ENCODE results near the gene TRIM7. TPM values are rescaled to one million over a fixed set of nuclear protein-coding genes. Genes with fewer than 3 reads are reported as not detected.
"Not testable (repeated sequence)": the region's sequence is repeated elsewhere in the genome, so short reads cannot be mapped to it uniquely, and the experiment has no call there.

Gene TRIM7
- total and polyA plus RNA-seq, 2 donors (not counting 1 experiment from before 2014, with no cell fraction given) = 1.7 to 7.4 TPM

DNA sequence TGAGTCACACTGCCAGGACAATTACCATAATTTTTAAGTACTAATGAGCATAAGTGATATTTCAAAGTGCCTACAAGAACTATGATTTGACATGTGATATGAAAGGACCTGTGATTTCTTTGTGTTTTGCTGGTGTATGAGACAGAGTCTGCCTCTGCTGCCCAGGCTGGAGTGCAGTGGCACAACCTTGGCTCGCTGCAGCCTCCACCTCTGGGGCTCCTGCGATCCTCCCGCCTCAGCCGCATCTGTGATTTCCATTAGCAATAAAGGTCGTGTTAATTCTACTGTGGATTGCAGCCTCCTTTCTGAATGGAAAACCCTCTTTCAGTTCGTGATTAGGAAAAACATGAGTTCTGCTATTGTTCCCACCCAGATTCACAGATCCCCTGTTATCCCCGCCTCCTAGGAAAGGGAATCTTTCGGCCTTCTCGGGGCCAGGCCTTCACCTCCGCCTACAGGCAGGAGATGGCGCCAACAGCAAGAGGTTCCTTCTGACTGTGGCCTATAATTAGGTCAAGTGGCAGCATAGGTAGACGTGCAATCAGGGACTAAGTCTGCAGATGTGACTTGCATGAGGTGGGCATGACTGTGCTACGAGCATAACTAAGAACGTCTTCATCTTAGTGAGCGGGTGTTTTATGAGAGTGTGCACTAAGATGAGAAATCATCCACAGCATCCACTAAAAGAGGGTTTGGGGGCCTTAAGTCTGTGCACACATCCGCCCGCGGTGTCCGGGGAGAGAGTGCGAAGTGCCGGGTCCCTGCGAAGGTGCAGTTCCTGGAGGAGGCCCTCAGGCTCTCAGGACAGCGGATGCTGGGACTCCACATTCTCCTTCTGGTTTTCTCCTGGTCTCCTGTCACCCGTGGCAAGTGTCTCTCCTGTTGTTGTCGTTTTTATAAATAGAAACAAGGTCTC is 23.1 kb downstream of the TRIM7 start:
- peak; percentile 74 for ATAC-seq (ENCODE audit: low read depth)
- Histone ChIP-seq H3K27me3 (replicated peaks in 1 of 4; ENCODE audit: control extremely low read depth in 1 of 4, control insufficient read depth in 3 of 4, insufficient read depth in 4 of 4, low read length in 3 of 4) (no peaks in the 10 kb centered on the region), H3K27ac (ENCODE audit: low read length in 2 of 2) (no peak overlapping the region), H4K20me1 (ENCODE audit: control insufficient read depth, insufficient read depth, low read length, poor library complexity, severe bottlenecking) (no peaks in the 10 kb centered on the region), H3K4me1 (ENCODE audit: control insufficient read depth in 2 of 2, insufficient read depth in 2 of 2, low read length in 2 of 2) (peaks cover 8 to 33% of the 10 kb centered on the region in 2 donors), H3K9me3 (ENCODE audit: control extremely low read depth in 1 of 3, control insufficient read depth in 2 of 3, insufficient read depth in 1 of 3, low read length in 2 of 3) (peaks cover 0 to 10% (median 0%) of the 10 kb centered on the region in 3 donors), H2AFZ (ENCODE audit: insufficient read depth, low read depth, low read length, poor library complexity, severe bottlenecking) (peak overlapping the region; percentile 0), H3K4me2 (replicated peaks; ENCODE audit: low read depth, low read length, poor library complexity, severe bottlenecking) (peak overlapping the region; percentile 3), H3K4me3 (ENCODE audit: control extremely low read depth in 1 of 5, extremely low read depth in 1 of 5, insufficient read depth in 1 of 5, low read depth in 2 of 5, low read length in 4 of 5) (no peak overlapping the region), H3K79me2 (ENCODE audit: control insufficient read depth, insufficient read depth, low read length) (no peaks in the 10 kb centered on the region), H3K36me3 (replicated peaks in 1 of 2; ENCODE audit: control extremely low read depth in 1 of 2, control insufficient read depth in 1 of 2, extremely low read depth in 1 of 2, insufficient read depth in 2 of 2, low read length in 1 of 2) (no peaks in the 10 kb centered on the region), H3K9ac (ENCODE audit: low read length) (no peak overlapping the region)
- intact Hi-C loops (cut with micrococcal nuclease) = no loop called here
- TF ChIP-seq, protein P1, sequence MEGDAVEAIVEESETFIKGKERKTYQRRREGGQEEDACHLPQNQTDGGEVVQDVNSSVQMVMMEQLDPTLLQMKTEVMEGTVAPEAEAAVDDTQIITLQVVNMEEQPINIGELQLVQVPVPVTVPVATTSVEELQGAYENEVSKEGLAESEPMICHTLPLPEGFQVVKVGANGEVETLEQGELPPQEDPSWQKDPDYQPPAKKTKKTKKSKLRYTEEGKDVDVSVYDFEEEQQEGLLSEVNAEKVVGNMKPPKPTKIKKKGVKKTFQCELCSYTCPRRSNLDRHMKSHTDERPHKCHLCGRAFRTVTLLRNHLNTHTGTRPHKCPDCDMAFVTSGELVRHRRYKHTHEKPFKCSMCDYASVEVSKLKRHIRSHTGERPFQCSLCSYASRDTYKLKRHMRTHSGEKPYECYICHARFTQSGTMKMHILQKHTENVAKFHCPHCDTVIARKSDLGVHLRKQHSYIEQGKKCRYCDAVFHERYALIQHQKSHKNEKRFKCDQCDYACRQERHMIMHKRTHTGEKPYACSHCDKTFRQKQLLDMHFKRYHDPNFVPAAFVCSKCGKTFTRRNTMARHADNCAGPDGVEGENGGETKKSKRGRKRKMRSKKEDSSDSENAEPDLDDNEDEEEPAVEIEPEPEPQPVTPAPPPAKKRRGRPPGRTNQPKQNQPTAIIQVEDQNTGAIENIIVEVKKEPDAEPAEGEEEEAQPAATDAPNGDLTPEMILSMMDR (IDR thresholded peaks at IDR 0.05) = peak; percentile 81
- TF ChIP-seq EZH2 (IDR thresholded peaks at IDR 0.05; ENCODE audit: borderline replicate concordance, insufficient read depth, low read depth, low read length, poor library complexity, severe bottlenecking) = no peak
- 54% methylated on average over 22 of the region's 25 CpGs for WGBS (ENCODE audit: insufficient coverage)
- POLR2A ChIA-PET = no interaction called here
- peak overlapping the region; percentile 71 for H3K4me3 Mint-ChIP-seq
- H3K4me1 Mint-ChIP-seq = peaks cover 31% of the 10 kb centered on the region
- no peaks in the 10 kb centered on the region for H3K9me3 Mint-ChIP-seq (ENCODE audit: insufficient read depth)
- DNase-seq = peak; percentile 85
- peak overlapping the region; percentile 70 for H3K27ac Mint-ChIP-seq
- H3K27me3 Mint-ChIP-seq = no peaks in the 10 kb centered on the region
- CTCF ChIA-PET = interaction anchor here (0.8 to 4.1 kb wide), 3 partner anchors 9 to 25 kb away, joined by 3 to 18 read pairs (median 8); no protein-coding TSS in a partner anchor

DNA sequence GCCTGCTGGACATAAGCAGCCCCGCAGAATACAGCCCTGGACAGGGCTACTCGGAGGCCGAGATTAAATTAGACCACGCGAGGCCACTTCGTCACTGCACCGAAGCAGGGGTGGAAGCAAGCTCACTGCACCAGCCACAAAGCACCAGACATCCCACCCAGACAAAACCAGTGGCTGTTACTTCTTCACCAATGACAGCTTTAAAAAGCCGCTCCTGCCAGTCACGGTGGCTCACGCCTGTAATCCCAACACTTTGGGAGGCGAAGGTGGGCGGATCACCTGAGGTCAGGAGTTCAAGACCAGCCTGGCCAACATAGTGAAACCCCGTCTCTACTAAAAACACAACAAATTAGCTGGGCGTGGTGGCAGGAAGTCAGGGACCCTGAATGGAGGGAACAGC is 27.4 kb downstream of the TRIM7 start:
- H3K27me3 Mint-ChIP-seq; ATAC-seq (ENCODE audit: low read depth); H2AFZ ChIP-seq (ENCODE audit: insufficient read depth, low read depth, low read length, poor library complexity, severe bottlenecking); H3K27ac ChIP-seq (ENCODE audit: low read length in 2 of 2); intact Hi-C loops (cut with micrococcal nuclease); H3K36me3 ChIP-seq (replicated peaks in 1 of 2; ENCODE audit: control extremely low read depth in 1 of 2, control insufficient read depth in 1 of 2, extremely low read depth in 1 of 2, insufficient read depth in 2 of 2, low read length in 1 of 2); H3K4me2 ChIP-seq (replicated peaks; ENCODE audit: low read depth, low read length, poor library complexity, severe bottlenecking); POLR2A ChIA-PET; H4K20me1 ChIP-seq (ENCODE audit: control insufficient read depth, insufficient read depth, low read length, poor library complexity, severe bottlenecking); H3K9ac ChIP-seq (ENCODE audit: low read length); H3K79me2 ChIP-seq (ENCODE audit: control insufficient read depth, insufficient read depth, low read length); H3K4me3 Mint-ChIP-seq; H3K4me3 ChIP-seq (ENCODE audit: control extremely low read depth in 1 of 5, extremely low read depth in 1 of 5, insufficient read depth in 1 of 5, low read depth in 2 of 5, low read length in 4 of 5); DNase-seq; H3K9me3 Mint-ChIP-seq (ENCODE audit: insufficient read depth); H3K27ac Mint-ChIP-seq: not testable (repeated sequence)
- Histone ChIP-seq H3K9me3 (ENCODE audit: control extremely low read depth in 1 of 3, control insufficient read depth in 2 of 3, insufficient read depth in 1 of 3, low read length in 2 of 3) (peaks cover 0 to 21% (median 3%) of the 10 kb centered on the region in 3 donors), H3K27me3 (replicated peaks in 1 of 4; ENCODE audit: control extremely low read depth in 1 of 4, control insufficient read depth in 3 of 4, insufficient read depth in 4 of 4, low read length in 3 of 4) (peaks cover 0 to 17% (median 2%) of the 10 kb centered on the region in 4 experiments), H3K4me1 (ENCODE audit: control insufficient read depth in 2 of 2, insufficient read depth in 2 of 2, low read length in 2 of 2) (peaks cover 8 to 19% of the 10 kb centered on the region in 2 donors)
- CTCF ChIA-PET = interaction anchor here (1.4 kb wide), 1 partner anchor 10 kb away, joined by 4 read pairs; no protein-coding TSS in a partner anchor
- peaks cover 23% of the 10 kb centered on the region for H3K4me1 Mint-ChIP-seq
- WGBS (ENCODE audit: insufficient coverage) = 77% methylated on average over 12 of the region's 14 CpGs
